ENCODE data around the gene KIF6. TPM values are rescaled to one million over a fixed set of nuclear protein-coding genes. Genes with fewer than 3 reads are reported as not detected.

The KIF6 gene
- total and polyA plus RNA-seq, 2 of the 8 experiments (the other 6 are each of a cell fraction or from before 2014, with no cell fraction given): 0.53 to 0.65 TPM

DNA sequence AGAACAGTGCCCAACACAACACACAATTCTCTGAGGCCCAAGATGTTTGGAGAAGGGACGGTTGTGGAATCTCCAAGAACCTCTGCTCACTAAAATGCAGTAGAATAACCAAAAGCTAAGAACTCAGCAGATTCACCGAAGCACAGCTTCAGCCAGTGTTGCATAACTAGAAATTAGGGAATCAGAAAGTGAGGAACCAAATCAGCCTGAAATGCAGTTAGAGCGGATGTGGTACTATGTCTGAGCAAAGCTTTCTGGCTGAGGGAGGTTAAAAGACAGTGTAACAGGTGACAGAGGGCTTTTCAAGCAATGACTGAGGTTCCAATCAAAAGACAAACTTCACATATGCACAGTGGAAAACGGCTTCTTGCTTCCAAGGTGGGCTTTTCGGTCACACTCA is 204.8 kb downstream of the KIF6 start (continued):
- TF ChIP-seq, protein P1, sequence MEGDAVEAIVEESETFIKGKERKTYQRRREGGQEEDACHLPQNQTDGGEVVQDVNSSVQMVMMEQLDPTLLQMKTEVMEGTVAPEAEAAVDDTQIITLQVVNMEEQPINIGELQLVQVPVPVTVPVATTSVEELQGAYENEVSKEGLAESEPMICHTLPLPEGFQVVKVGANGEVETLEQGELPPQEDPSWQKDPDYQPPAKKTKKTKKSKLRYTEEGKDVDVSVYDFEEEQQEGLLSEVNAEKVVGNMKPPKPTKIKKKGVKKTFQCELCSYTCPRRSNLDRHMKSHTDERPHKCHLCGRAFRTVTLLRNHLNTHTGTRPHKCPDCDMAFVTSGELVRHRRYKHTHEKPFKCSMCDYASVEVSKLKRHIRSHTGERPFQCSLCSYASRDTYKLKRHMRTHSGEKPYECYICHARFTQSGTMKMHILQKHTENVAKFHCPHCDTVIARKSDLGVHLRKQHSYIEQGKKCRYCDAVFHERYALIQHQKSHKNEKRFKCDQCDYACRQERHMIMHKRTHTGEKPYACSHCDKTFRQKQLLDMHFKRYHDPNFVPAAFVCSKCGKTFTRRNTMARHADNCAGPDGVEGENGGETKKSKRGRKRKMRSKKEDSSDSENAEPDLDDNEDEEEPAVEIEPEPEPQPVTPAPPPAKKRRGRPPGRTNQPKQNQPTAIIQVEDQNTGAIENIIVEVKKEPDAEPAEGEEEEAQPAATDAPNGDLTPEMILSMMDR (IDR thresholded peaks at IDR 0.05; ENCODE audit: control extremely low read depth in 1 of 3, insufficient read depth in 1 of 3, low read depth in 1 of 3, low read length in 3 of 3): no peak
- TF ChIP-seq KDM1A (IDR thresholded peaks at IDR 0.05; ENCODE audit: borderline replicate concordance, low read length): no peak
- TF ChIP-seq YY1 (IDR thresholded peaks at IDR 0.05; ENCODE audit: low read depth, low read length): no peak
- TF ChIP-seq BRCA1 (IDR thresholded peaks at IDR 0.05; ENCODE audit: low read depth, low read length): no peak
- TF ChIP-seq POU5F1 (IDR thresholded peaks at IDR 0.05; ENCODE audit: low read depth, low read length): no peak

Measured in H1 (cell line).